ENCODE data around the gene POU3F1.

POU3F1 gene

DNA sequence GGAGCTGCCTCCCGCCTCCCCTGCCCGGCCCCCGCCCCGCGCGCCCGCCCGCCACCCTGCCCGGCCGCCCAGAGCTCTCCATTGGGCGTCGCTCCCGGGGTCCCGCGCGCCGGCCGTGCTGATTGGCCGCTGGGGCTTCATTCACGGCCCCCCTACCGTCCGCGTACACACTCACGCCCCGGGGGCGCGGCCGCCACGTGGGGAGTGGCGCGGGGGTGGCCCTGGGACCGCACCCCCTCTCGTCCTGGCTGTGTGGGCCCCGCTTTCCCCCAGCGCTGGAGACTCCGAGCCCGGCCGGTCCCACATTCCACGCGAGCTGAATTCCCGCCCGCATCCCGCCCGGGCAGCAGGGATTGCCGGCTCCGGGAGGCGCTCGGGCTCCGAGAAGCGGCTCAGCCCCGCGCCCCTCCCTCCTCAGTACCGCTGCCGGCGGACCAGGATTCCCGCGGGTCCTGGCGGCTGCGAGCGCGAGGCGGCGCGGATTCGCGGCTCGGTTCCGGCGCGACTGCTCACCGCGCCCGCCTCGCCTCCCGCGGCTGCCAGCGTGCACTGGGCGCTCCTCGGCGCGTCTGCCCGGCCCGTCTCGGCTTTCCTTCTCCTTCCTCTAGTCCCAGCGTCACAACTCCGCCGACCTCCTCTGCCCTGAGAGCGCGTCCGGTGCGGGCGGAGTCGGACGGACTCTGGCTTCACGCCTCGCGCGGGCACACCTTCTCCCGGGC is 450 bp upstream of the POU3F1 start (continued):
- TF ChIP-seq, protein P1, sequence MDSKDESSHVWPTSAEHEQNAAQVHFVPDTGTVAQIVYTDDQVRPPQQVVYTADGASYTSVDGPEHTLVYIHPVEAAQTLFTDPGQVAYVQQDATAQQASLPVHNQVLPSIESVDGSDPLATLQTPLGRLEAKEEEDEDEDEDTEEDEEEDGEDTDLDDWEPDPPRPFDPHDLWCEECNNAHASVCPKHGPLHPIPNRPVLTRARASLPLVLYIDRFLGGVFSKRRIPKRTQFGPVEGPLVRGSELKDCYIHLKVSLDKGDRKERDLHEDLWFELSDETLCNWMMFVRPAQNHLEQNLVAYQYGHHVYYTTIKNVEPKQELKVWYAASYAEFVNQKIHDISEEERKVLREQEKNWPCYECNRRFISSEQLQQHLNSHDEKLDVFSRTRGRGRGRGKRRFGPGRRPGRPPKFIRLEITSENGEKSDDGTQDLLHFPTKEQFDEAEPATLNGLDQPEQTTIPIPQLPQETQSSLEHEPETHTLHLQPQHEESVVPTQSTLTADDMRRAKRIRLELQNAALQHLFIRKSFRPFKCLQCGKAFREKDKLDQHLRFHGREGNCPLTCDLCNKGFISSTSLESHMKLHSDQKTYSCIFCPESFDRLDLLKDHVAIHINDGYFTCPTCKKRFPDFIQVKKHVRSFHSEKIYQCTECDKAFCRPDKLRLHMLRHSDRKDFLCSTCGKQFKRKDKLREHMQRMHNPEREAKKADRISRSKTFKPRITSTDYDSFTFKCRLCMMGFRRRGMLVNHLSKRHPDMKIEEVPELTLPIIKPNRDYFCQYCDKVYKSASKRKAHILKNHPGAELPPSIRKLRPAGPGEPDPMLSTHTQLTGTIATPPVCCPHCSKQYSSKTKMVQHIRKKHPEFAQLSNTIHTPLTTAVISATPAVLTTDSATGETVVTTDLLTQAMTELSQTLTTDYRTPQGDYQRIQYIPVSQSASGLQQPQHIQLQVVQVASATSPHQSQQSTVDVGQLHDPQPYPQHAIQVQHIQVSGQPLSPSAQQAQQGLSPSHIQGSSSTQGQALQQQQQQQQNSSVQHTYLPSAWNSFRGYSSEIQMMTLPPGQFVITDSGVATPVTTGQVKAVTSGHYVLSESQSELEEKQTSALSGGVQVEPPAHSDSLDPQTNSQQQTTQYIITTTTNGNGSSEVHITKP (tag by site-specific recombination; IDR thresholded peaks at IDR 0.05), result peak; percentile 73
- peak; percentile 36; the same call in 1 of the 2 replicates for TF ChIP-seq KLF7 (tag by site-specific recombination; IDR thresholded peaks at IDR 0.05; ENCODE audit: borderline replicate concordance)
- no peak for TF ChIP-seq ZFP37 (tag by site-specific recombination; IDR thresholded peaks at IDR 0.05)
- TF ChIP-seq KLF8 (tag by site-specific recombination; IDR thresholded peaks at IDR 0.05), result peak; percentile 83; the same call in 1 of the 2 replicates
- TF ChIP-seq, protein P2, sequence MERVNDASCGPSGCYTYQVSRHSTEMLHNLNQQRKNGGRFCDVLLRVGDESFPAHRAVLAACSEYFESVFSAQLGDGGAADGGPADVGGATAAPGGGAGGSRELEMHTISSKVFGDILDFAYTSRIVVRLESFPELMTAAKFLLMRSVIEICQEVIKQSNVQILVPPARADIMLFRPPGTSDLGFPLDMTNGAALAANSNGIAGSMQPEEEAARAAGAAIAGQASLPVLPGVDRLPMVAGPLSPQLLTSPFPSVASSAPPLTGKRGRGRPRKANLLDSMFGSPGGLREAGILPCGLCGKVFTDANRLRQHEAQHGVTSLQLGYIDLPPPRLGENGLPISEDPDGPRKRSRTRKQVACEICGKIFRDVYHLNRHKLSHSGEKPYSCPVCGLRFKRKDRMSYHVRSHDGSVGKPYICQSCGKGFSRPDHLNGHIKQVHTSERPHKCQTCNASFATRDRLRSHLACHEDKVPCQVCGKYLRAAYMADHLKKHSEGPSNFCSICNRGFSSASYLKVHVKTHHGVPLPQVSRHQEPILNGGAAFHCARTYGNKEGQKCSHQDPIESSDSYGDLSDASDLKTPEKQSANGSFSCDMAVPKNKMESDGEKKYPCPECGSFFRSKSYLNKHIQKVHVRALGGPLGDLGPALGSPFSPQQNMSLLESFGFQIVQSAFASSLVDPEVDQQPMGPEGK (tag by site-specific recombination; IDR thresholded peaks at IDR 0.05), result peak; percentile 98

DNA sequence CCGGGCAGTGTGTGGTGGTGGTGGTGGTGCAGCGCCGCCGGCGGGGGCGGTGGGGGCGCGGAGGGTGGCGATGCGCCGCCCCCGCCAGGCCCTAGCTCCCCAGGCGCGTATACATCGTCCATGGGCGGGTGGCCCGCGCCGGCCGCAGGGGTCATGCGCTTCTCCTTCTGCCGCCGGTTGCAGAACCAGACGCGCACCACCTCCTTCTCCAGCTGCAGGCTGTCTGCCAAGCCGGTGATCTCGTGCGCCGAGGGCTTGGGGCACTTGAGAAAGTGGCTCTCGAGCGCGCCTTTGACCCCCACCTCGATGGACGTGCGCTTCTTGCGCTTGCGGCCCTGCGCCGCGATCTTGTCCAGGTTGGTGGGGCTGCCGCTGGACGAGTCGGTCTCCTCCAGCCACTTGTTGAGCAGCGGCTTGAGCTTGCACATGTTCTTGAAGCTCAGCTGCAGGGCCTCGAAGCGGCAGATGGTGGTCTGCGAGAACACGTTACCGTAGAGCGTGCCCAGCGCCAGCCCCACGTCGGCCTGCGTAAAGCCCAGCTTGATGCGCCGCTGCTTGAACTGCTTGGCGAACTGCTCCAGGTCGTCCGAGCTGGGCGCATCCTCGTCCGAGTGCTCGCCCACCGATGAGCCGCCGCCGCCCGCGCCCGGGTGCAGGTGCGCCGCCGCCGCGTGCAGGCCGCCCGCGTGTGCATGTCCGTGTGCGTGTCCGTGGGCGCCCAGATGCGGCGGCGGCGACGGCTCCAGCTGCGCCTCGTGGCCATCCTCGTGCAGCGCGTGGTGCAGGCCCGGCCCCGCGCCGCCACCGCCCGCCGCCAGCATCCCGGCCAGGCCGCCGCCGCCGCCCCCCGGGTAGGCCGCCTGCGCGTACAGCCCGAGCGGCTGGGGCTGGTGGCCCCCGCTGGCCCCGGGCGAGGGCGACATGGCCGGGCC is 926 bp downstream of the POU3F1 start:
- peak overlapping the region; percentile 15 for H3K4me3 ChIP-seq (ENCODE audit: low read depth, low read length)
- H3K36me3 ChIP-seq (ENCODE audit: control insufficient read depth in 2 of 2, insufficient read depth in 1 of 2, low read length in 2 of 2), result no peaks in the 10 kb centered on the region
- H3K4me1 ChIP-seq (ENCODE audit: control insufficient read depth, insufficient read depth, low read length), result no peaks in the 10 kb centered on the region
- H3K9me3 ChIP-seq (ENCODE audit: control insufficient read depth, insufficient read depth, low read depth, low read length), result no peaks in the 10 kb centered on the region
- POLR2A ChIA-PET, result no interaction called here
- CTCF ChIA-PET, result no interaction called here
- no peak overlapping the region; the same call in 1 of the 2 replicates for H3K27ac ChIP-seq (ENCODE audit: extremely low read depth, low read depth, low read length)
- TF ChIP-seq SCRT2 (tag by site-specific recombination; IDR thresholded peaks at IDR 0.05) (peak; percentile 92), ZNF132 (tag by site-specific recombination; IDR thresholded peaks at IDR 0.05; ENCODE audit: borderline replicate concordance) (no peak), GLIS2 (tag by site-specific recombination; IDR thresholded peaks at IDR 0.05) (no peak), BCL11A (tag by site-specific recombination; IDR thresholded peaks at IDR 0.05; ENCODE audit: low read depth) (no peak), ZNF302 (tag by site-specific recombination; IDR thresholded peaks at IDR 0.05; ENCODE audit: low read depth) (no peak), ZNF341 (tag by site-specific recombination; IDR thresholded peaks at IDR 0.05; ENCODE audit: low read depth) (no peak), SCRT1 (tag by site-specific recombination; IDR thresholded peaks at IDR 0.05; ENCODE audit: borderline replicate concordance) (peak; percentile 84), ZFHX2 (tag by site-specific recombination; conservative IDR thresholded peaks at IDR 0.05) (peak; percentile 64), ZNF239 (tag by site-specific recombination; IDR thresholded peaks at IDR 0.05) (no peak)
- TF ChIP-seq, protein P3, sequence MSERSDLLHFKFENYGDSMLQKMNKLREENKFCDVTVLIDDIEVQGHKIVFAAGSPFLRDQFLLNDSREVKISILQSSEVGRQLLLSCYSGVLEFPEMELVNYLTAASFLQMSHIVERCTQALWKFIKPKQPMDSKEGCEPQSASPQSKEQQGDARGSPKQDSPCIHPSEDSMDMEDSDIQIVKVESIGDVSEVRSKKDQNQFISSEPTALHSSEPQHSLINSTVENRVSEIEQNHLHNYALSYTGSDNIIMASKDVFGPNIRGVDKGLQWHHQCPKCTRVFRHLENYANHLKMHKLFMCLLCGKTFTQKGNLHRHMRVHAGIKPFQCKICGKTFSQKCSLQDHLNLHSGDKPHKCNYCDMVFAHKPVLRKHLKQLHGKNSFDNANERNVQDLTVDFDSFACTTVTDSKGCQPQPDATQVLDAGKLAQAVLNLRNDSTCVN (tag by site-specific recombination; optimal IDR thresholded peaks at IDR 0.05), result peak; percentile 36
- TF ChIP-seq, protein P4, sequence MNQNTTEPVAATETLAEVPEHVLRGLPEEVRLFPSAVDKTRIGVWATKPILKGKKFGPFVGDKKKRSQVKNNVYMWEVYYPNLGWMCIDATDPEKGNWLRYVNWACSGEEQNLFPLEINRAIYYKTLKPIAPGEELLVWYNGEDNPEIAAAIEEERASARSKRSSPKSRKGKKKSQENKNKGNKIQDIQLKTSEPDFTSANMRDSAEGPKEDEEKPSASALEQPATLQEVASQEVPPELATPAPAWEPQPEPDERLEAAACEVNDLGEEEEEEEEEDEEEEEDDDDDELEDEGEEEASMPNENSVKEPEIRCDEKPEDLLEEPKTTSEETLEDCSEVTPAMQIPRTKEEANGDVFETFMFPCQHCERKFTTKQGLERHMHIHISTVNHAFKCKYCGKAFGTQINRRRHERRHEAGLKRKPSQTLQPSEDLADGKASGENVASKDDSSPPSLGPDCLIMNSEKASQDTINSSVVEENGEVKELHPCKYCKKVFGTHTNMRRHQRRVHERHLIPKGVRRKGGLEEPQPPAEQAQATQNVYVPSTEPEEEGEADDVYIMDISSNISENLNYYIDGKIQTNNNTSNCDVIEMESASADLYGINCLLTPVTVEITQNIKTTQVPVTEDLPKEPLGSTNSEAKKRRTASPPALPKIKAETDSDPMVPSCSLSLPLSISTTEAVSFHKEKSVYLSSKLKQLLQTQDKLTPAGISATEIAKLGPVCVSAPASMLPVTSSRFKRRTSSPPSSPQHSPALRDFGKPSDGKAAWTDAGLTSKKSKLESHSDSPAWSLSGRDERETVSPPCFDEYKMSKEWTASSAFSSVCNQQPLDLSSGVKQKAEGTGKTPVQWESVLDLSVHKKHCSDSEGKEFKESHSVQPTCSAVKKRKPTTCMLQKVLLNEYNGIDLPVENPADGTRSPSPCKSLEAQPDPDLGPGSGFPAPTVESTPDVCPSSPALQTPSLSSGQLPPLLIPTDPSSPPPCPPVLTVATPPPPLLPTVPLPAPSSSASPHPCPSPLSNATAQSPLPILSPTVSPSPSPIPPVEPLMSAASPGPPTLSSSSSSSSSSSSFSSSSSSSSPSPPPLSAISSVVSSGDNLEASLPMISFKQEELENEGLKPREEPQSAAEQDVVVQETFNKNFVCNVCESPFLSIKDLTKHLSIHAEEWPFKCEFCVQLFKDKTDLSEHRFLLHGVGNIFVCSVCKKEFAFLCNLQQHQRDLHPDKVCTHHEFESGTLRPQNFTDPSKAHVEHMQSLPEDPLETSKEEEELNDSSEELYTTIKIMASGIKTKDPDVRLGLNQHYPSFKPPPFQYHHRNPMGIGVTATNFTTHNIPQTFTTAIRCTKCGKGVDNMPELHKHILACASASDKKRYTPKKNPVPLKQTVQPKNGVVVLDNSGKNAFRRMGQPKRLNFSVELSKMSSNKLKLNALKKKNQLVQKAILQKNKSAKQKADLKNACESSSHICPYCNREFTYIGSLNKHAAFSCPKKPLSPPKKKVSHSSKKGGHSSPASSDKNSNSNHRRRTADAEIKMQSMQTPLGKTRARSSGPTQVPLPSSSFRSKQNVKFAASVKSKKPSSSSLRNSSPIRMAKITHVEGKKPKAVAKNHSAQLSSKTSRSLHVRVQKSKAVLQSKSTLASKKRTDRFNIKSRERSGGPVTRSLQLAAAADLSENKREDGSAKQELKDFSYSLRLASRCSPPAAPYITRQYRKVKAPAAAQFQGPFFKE (tag by site-specific recombination; IDR thresholded peaks at IDR 0.05; ENCODE audit: borderline replicate concordance), result 0 out of 2 replicates have a peak, but pooled peaks have one; percentile 76
- TF ChIP-seq, protein P5, sequence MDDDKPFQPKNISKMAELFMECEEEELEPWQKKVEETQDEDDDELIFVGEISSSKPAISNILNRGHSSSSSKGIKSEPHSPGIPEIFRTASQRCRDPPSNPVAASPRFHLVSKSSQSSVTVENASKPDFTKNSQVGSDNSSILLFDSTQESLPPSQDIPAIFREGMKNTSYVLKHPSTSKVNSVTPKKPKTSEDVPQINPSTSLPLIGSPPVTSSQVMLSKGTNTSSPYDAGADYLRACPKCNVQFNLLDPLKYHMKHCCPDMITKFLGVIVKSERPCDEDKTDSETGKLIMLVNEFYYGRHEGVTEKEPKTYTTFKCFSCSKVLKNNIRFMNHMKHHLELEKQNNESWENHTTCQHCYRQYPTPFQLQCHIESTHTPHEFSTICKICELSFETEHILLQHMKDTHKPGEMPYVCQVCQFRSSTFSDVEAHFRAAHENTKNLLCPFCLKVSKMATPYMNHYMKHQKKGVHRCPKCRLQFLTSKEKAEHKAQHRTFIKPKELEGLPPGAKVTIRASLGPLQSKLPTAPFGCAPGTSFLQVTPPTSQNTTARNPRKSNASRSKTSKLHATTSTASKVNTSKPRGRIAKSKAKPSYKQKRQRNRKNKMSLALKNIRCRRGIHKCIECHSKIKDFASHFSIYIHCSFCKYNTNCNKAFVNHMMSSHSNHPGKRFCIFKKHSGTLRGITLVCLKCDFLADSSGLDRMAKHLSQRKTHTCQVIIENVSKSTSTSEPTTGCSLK (tag by site-specific recombination; IDR thresholded peaks at IDR 0.05), result no peak
